ENCODE data around the gene TSHR. TPM values are rescaled to one million over a fixed set of nuclear protein-coding genes. Genes with fewer than 3 reads are reported as not detected.
A peak's percentile ranks its signal among the peaks of the same experiment; 100 is the strongest.

The TSHR gene
- total RNA-seq, 2 donors from 2014 or later = not detected

DNA sequence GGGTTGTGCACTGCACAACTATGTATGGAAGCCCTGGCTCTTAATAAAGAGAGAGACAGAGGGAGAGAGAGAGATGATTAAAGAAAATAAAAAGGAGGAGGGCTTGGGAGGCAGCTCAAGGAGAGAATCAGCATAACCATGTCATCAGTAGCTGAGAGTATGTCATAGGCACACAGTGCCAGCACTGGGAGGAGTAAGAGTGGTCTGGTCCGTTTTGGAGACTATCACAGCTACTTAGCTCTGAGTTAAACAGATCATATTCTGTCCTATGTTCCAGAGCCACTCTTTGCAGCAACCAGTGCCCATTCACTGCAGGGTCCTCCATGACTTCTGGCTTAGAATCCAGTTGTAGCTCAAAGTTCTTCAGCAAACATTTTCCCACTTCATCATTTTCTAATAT lies 206.3 kb downstream of the TSHR start:
- intact Hi-C loops (cut with DNase I) = loop anchor here in 1 of 2 donors (5.0 kb wide), 1 partner anchor 164 kb away; no protein-coding TSS in a partner anchor
- ATAC-seq (no peak), DNase-seq (no peak)

DNA sequence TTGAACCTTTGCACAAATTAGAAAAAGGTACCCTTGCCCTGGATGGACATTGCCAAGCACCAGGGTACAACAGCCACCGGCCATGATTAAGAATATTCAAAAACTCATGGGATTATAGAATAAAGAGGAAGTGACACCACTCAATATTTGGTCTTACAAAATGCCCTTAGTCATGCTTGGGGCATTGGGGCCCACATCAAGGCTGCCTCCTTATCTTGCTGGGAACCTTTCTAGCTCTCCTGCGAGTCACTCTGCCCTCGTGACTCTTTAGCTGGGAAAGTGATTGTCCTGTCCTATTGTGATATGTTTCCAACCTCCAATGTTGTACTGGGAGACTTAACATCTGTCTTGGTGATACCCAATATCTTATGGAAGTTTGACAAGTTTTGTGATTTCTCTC lies 207.5 kb downstream of the TSHR start:
- intact Hi-C loops (cut with DNase I) = loop anchor here in 1 of 2 donors (5.0 kb wide), 1 partner anchor 166 kb away; no protein-coding TSS in a partner anchor

DNA sequence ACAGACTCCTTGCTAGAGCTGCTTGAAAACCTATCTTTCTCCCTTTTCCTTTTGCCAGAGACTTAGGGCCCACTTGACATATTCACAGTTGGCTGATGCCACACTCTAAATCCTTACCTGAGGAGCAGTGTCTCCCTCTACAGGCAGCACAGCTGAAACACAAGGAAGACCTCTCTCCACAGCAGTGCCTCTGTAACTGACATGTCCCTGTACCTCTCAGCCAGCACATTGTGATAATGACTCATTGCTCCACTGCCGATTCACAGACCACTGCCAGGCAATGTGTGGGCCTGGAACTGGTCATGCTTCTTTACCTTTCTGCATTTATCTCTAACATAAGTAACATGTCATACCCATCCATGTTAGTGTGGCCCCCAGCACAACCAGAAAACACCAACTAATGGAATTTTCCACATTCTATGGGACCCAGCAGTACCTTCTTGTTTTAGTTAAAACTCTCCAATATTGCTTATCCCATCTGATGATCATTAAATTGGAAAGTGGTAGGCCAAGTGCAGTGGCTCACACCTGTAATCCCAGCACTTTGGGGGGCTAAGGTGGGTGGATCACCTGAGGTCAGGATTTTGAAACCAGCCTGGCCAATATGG lies 208.8 kb downstream of the TSHR start:
- peak; percentile 74 to 92 for ATAC-seq
- intact Hi-C loops (cut with DNase I) = loop anchor here in 1 of 2 donors (5.0 kb wide), 1 partner anchor 167 kb away; no protein-coding TSS in a partner anchor
- peak; percentile 34 for DNase-seq

More for the DNA sequence above, 207.5 kb downstream of the TSHR start:
- ATAC-seq = no peak
- no peak for DNase-seq

DNA sequence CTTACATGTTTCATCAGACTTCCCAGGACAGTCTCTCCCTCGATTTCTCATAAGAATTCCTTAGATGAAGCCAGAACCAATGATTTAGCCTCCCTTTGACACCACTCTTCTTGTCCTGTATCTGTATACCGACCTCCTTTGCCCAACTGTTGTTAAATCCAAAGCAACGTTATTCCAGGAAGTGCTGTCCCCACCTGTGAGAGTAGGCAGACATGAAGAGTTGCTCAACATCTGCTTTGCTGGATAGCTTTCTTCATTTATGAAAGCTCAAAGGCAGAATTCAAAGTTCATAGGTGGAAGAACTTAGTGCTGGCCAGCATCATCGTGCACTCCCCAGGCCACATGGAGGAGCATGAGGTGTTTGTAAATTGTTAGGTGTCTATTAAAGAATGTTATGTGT lies 209.8 kb downstream of the TSHR start:
- ATAC-seq (no peak), DNase-seq (no peak)
- intact Hi-C loops (cut with DNase I) = loop anchor here in 1 of 2 donors (5.0 kb wide), 1 partner anchor 223 kb away; the partner anchor contains the start of gene CEP128

DNA sequence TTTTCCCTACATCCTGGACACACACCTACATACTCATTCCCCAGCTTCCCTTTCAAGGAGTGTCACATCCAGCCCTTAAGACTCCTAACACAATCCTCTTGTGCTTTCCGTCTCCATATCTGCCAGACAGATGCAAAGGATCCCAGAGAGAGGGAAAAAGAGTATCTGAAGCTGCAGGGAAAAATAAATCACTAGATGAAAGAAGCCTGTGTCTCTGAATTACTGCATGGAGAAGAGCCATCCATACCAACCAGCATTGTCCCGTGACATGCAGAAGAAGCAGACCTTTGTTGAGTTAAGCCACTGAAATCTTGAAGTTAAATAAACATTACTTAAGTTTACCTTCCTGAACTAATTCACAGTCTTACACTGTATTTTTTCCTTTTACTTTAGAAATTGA lies 210.7 kb downstream of the TSHR start:
- ATAC-seq (no peak), DNase-seq (no peak)
- intact Hi-C loops (cut with DNase I) = loop anchor here in 1 of 2 donors (5.0 kb wide), 1 partner anchor 224 kb away; the partner anchor contains the start of gene CEP128

DNA sequence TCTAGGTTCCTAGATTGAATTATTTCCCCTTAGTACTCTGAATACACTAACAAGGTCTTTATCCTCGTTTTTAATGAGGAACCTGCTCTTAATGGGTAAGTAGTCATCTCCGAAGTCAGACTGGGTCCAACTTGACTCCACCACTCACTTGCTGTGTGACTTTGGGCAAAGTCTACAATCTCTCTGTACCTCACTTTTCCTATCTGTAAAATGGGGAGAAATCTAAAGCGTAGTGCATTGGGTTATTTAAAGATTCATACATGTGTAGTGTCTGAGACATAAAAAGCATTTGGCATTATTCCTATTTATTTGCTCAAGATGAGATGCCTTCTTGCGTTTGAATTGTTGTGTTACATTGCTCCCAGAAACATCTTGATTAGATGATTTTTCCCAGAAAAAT lies 213.8 kb downstream of the TSHR start:
- ATAC-seq (no peak), DNase-seq (no peak)
- intact Hi-C loops (cut with DNase I) = loop anchor here in 1 of 2 donors (5.0 kb wide), 1 partner anchor 227 kb away; the partner anchor contains the start of gene CEP128

DNA sequence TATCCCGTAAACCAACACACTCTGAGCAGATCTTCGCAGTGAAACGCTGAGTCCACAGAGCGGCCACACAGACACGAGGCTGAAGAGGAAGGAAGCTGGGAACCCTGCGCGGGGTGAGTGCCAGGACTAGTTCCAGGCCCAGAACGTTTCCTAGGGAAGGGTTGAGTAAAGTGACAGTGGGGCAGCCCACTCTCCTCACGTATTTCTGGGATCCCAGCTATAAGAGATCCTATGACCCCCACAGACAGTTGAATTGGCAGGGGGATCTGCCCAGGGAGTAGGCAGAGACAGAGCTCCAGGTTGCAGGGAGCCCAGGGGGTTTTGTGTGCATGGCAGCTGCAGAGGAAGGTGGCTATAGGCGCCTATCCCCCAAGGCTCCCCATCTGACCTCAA lies 214.3 kb downstream of the TSHR start:
- ATAC-seq (peak; percentile 78 to 81), DNase-seq (peak; percentile 71)
- intact Hi-C loops (cut with DNase I) = loop anchor here in 1 of 2 donors (5.0 kb wide), 1 partner anchor 227 kb away; the partner anchor contains the start of gene CEP128

DNA sequence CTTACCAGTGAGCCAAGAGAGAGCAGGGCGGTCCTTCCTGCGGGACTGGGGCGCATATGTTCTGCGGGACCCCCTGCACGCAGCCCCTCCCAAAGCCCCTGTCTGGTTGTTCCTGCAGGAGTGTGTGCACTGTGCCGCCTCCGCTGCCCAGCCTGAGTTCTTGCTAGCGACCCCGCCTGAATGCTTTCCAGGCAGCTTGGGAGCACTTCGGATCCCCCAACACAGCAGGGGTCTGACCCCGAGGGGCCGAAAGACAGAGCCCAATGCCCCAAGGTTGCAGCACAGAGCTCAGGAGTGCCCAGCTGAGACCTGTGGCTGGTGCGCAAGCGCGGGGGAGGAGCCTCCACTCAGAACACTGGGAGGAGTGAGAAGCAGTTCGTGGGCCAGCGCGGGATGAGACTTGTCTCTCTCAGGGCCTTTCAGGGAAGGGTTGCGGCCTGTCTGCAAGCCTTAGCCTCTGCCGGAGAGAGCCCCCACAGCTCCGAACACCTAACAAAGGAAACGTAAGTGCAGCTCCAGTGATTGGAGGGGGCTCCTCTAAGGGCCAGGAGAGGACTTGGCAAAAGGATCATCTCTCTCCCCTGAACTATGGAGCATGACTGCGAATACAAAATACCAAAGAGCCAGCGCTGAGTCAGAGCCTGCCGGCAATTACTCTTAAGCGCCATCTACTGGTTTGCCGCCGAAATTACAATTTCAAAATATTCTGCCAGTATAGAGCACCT lies 214.8 kb downstream of the TSHR start:
- ATAC-seq (peak; percentile 99 to 100), DNase-seq (peak; percentile 95)
- intact Hi-C loops (cut with DNase I) = no loop called here

DNA sequence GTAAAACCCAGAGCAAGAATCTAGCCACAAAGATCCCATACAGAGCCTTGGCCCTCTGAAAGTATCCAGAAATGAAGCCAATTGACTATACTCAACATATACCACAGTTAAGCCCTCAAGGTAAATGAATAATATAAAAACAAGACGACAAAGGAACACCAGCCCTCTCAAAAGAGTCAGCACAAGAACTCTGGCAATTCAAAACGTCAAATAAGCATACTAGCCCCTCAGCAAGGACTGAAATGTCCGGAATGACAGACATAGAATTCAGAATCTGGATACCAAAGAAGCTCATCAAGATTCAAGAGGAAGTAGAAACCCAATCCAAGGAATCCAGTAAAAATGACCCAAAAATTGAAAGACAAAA lies 215.4 kb downstream of the TSHR start:
- intact Hi-C loops (cut with DNase I) = no loop called here
- ATAC-seq = no peak
- DNase-seq = no peak

DNA sequence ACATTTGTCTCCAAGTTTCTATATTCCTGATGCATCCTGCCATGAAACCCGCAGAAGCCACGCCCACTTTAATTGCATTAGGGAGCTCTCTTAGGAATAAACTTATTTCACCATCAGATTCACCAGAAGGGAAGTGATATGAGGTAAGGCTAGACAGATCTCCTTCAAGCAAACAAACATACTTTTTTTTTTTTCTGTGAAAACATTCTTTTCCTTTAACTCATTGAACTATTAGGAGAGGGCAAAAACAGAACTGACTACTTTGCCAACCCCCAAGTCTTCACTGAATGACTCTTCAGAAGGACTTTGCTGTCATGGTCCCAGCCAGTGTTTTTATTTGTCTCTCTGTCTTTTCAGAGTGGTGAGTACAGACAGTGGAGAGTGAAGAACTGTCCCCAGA lies 216.9 kb downstream of the TSHR start:
- ATAC-seq = no peak
- intact Hi-C loops (cut with DNase I) = no loop called here
- no peak for DNase-seq

DNA sequence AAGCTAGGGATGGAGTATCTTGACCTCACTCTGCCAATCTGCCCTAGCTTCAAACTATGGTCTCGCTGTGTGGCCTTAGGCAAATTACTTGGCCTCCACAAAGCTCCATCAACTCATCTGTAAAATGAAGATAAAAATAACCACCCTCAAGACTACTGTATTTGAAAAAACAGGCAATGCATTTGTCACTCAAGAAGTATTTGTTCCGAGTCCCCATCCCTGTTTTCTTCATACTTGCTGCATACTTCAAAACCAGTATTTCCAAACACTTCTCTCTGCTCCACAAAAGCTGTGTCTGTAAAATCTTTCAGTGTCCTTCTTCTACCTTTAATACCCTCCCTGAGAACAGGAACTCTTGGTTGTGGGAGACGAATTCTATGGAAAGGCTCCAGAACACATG lies 217.5 kb downstream of the TSHR start:
- intact Hi-C loops (cut with DNase I) = no loop called here
- DNase-seq (no peak), ATAC-seq (no peak)

DNA sequence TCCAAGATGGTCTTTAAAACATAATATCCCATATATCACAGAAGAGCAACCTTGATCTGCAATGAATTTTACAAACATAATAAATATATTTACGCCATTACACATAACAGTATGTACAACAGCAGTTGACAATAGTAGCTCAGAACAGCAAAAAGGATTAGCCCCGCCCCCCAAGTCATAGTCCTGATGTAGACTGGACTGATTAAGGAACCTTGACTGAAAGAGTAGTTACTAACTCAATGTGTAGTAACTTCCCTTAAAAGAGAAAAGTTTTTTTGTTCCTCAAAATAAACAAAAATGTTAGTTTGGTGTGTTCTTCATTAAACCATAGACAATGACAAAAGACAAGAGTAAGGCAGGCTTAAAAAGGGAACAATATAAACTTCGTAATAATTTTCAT lies 220.8 kb downstream of the TSHR start:
- DNase-seq (peak; percentile 49), ATAC-seq (peak in 1 of 2 donors; percentile 54)
- intact Hi-C loops (cut with DNase I) = no loop called here

DNA sequence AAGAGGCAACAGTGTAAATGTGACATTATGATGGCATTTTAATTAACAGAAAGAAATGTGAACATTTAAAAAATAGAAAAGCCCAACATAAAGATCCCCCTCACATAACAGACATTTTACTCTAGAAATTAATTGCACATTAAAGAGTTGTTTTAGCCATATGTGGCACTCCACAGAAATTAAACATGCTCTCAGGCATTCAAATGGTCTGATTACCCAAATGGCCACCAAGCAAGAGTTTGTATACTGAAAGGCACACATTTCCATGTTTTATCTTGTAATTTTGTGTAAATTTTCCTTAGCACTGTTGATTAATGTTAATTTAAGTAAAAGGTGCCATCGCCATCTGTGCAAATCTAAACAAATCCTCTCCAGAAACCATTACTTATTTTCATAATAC lies 221.8 kb downstream of the TSHR start:
- DNase-seq = no peak
- ATAC-seq = no peak
- intact Hi-C loops (cut with DNase I) = no loop called here

DNA sequence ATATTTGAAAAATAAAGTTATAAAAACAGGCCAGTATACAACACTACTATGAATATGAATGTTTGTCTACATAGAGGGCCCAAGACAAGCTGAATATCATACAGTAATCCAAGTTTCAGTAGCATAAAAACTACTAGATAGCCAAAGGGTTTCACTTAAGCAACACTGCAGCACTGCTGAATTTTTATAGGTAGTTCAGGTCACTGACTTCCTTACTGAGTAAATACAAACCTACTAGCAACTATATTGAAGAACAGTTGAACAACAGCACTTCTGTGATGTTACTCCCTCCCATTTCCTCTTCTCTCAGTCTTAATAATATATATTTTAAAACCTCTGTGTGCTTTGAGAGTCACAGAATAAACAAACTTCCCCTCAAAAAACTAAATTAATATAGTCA lies 222.6 kb downstream of the TSHR start:
- ATAC-seq (no peak), DNase-seq (no peak)
- intact Hi-C loops (cut with DNase I) = no loop called here

DNA sequence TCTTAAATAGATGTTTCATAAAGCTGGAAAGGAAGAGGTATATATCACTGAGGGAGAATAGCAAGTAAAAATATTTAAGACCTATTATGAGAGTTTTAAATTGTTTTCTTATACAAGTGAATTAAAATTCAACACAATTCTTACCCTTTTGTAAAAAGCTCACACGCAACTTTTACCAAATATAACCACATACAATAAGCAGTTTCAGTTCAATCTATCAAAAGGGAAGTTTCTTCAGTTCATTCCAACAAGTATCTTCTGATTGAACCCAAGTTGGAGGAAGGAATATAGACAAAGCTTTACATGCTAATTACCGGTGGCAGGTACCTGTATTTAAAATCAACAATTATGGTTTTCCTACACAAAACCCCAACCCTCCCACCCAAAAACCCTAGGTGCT lies 224.2 kb downstream of the TSHR start:
- DNase-seq (no peak), ATAC-seq (no peak)
- intact Hi-C loops (cut with DNase I) = no loop called here

DNA sequence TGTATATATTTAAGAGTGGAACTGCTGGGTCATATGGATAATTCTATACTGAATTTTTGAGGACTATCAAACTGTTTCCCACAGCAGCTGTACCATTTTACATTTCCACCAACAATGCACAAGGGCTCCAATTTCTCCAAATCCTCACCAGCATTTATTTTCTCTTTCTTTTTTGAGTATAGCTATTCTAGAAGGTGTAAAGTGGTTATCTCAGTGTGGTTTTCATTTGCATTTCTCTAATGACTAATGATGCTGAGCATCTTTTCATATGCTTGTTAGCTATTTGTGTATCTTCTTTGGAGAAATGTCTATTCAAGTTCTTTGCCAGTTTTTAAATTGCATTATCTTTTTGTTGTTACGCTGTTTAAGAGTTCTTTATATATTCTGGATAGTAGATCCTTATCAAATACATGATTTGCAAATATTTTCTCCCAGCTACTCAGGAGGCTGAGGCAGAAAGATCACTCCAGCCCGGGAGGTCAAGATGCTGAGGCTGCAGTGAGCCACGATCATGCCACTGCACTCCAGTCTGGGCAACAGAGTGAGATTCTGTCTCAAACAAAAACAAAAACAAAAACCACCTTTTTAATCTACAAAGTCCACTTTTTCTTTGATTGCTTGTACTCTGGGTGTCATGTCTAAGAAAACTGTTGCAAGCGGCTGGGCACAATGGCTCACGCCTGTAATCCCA lies 232.6 kb downstream of the TSHR start:
- no peak for DNase-seq
- intact Hi-C loops (cut with DNase I) = no loop called here
- ATAC-seq = no peak

DNA sequence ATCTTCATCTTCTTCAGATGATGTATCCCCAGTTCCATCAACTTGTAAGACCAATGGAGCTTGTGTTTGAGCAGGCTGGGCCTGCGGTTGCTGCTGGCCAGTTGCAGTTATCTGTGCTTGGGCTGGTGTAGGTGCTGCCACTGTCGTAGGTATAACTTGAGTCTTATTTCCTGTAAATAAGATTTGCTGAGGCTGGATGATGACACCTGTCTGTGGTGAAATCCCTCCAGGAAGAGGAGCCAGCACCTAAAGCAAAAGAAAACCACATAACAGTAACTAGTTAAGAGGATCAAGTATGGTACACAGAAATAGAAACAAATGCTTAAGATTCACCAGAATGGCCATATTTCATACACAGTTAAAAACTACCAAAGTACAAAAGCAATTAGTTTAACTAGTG lies 237.2 kb downstream of the TSHR start:
- no peak for ATAC-seq
- intact Hi-C loops (cut with DNase I) = no loop called here
- no peak for DNase-seq

DNA sequence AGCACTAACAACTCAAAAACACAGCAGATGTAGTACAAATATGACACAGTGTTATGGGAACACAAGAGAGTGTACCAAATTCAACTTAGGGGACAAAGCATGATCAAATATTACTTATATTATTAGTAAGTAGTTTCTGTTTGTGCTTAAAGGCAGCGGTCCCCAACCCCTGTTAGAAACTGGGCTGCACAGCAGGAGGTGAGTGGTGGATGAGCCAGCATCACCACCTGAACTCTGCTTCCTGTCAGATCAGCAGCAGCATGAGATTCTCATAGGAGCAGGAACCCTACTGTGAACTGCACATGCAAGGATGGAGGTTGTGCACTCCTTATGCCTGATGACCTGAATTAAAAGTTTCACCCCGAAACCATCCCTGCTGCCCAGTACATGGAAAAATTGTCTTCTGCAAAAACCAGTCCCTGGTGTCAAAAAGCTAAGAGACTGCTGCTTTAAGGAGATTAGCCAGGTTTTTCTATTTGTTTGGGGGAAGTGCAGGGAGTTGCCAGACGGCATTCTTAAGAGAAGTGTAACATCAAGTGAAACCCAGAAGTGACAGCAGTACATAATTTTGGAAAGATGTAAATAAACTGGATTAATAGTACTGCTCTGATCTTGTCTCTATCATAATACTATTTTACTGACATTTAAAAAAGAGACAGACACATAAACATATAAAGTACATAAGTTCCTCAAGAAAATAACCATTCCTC lies 238.7 kb downstream of the TSHR start:
- ATAC-seq = no peak
- intact Hi-C loops (cut with DNase I) = no loop called here

More for the DNA sequence above, 238.7 kb downstream of the TSHR start:
- no peak for DNase-seq
